Vagina (tissue), 2 donors: ENCODE data around the gene CTNND2.

ENCODE experiments used
- POLR2A ChIP-seq, 2 donors: fragments of 450-650 bp; IDR thresholded peaks; one replicate each; pipeline ENCODE4 v1.6.1; 2017; ENCODE audit warnings: antibody characterized with exemption in 2 of 2, mild to moderate bottlenecking in 2 of 2, moderate library complexity in 2 of 2
- TF ChIP-seq, protein P1 (sequence below), 3 experiments: fragments of 450-650 bp in 2 of 3; fragments of 200-600 bp in 1 of 3; sonication (generic) in 1 of 3; IDR thresholded peaks; one replicate each; pipeline ENCODE4 v1.5.1; 2017 to 2019; ENCODE audit warnings: antibody characterized with exemption in 3 of 3, mild to moderate bottlenecking in 2 of 3, moderate library complexity in 2 of 3

DNA sequence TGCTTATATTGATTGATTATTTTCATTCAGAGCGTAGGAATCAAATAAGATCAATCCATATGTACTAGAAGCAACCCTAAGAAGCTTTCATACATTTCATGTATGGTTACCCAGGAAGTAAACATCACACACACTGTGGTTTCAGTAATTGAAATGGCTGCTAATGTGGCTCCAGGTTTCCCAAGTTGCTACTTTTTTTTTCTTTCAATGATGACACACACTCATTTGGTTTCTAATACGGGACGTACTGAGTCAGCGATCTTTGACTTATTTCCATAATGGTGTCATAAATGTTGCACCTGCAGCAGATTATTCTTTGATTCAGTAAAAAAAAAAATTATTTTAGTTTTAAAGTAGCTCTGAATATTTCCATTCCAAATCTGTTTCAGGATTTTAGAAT is 248.6 kb downstream of the CTNND2 start:
- TF ChIP-seq, protein P1, sequence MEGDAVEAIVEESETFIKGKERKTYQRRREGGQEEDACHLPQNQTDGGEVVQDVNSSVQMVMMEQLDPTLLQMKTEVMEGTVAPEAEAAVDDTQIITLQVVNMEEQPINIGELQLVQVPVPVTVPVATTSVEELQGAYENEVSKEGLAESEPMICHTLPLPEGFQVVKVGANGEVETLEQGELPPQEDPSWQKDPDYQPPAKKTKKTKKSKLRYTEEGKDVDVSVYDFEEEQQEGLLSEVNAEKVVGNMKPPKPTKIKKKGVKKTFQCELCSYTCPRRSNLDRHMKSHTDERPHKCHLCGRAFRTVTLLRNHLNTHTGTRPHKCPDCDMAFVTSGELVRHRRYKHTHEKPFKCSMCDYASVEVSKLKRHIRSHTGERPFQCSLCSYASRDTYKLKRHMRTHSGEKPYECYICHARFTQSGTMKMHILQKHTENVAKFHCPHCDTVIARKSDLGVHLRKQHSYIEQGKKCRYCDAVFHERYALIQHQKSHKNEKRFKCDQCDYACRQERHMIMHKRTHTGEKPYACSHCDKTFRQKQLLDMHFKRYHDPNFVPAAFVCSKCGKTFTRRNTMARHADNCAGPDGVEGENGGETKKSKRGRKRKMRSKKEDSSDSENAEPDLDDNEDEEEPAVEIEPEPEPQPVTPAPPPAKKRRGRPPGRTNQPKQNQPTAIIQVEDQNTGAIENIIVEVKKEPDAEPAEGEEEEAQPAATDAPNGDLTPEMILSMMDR (IDR thresholded peaks at IDR 0.05): no peak
- no peak for TF ChIP-seq POLR2A (IDR thresholded peaks at IDR 0.05)
